GM21723 (cell line): ENCODE measurements around the gene FLAD1.

Experiments used
- ATAC-seq: cut with Tn5 transposase; IDR thresholded peaks from one replicate; pipeline ENCODE4 v1.9.1; 2021; ENCODE audit warnings: mild to moderate bottlenecking, moderate library complexity; ENCODE audit not compliant: unreplicated experiment

Gene FLAD1

GRCh38 chr1:155034318-155035208 is 51.4 kb downstream of the FLAD1 start:
- no peak for ATAC-seq

GRCh38 chr1:155035936-155036335 is 52.8 kb downstream of the FLAD1 start:
- no peak for ATAC-seq

GRCh38 chr1:155037043-155037442 is 53.9 kb downstream of the FLAD1 start:
- ATAC-seq, result no peak

GRCh38 chr1:155037851-155038441 is 54.8 kb downstream of the FLAD1 start:
- ATAC-seq, result no peak

- ATAC-seq, result no peak
Observed at GRCh38 chr1:155038602-155039307, 55.6 kb downstream of the FLAD1 start.

DNA sequence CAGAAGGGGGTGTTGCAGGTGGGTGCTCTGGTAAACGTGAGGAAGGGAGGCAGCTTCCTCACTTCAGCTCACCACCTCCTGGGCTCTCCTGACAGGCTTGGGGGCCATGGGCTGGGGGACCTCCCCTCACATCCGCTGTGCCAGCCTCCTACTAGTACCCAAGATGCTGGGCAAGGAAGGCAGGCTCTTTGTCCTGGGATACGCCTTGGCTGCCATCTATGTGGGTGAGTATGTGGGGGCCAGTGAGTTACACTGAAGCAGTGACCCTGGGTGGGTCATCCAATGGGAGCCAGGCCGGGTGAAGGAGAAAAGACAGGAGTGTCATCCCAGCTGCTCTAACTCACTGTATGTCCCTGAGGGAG is 56.1 kb downstream of the FLAD1 start:
- no peak for ATAC-seq

DNA sequence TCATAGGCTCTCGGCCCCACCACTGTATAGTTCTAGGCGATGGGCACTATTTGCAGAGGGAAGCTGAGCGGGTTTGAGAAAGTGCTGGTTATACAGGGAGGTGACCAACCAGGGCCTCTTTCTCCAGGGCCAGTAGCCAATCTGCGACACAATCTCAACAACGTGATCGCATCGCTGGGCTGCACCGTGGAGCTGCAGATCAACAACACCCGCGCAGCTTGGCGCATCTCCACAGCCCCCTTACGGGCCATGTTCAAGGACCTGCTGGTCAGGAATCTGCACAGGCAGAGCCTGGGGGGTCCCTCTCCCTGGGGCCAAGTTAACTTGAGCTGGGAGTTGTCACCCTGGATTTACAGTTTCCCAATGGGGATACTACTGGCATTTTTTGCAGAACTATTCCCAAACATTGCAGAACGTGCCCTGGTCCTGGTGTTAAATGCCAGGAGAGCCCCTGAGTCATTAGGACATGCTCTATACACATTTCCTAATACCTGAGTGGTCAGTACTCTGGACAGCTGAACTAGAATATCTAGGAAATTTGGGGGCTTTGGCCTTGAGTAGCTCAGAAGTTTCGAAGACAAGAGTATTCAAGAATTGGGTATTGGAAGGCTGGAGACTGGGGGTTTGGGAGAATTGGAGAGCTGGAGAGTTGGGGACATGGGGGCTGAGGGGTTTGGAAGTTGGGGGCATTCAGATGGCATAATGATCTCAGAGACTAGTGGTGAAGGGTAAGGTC is 57.4 kb downstream of the FLAD1 start:
- no peak for ATAC-seq
